Activated CD4-positive, CD25-positive, alpha-beta regulatory T cell treated with anti-CD3 and anti-CD28 coated beads, Interleukin-2, amount 50 U/mL, for 72 hours (primary cell): ENCODE data around the gene STC2.

Source experiments
- DNase-seq: peaks from one replicate; pipeline ENCODE4 v3.0.0; 2021

The STC2 gene

GRCh38 chr5:173311818-173312585 lies 16.2 kb downstream of the STC2 start:
- DNase-seq, result no peak

GRCh38 chr5:173310861-173311785 lies 17.1 kb downstream of the STC2 start:
- no peak for DNase-seq

- no peak for DNase-seq
Observed at GRCh38 chr5:173310218-173310769, 17.9 kb downstream of the STC2 start.

- no peak for DNase-seq
Observed at GRCh38 chr5:173309731-173310130, 18.5 kb downstream of the STC2 start.

DNA sequence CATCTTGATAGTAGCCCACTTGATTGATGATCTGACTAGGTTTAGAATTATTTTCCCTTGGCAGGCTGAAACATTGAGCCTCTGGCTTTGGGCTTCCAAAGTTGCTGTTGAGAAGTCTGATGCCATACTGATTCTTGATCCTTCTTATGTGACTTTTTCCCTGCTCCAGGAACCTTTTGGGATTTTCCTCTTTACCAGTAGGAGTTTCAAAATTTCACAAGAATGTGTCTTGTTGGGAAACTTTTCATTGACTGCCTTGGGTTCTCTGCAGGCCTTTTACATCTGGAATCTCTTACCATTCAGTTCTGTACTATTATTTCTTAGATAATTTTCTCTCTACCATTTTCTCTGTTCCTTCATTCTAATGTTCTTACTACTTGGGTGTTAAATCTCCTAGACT lies 20.0 kb downstream of the STC2 start:
- DNase-seq, result no peak

GRCh38 chr5:173307695-173308094 lies 20.5 kb downstream of the STC2 start:
- no peak for DNase-seq

DNA sequence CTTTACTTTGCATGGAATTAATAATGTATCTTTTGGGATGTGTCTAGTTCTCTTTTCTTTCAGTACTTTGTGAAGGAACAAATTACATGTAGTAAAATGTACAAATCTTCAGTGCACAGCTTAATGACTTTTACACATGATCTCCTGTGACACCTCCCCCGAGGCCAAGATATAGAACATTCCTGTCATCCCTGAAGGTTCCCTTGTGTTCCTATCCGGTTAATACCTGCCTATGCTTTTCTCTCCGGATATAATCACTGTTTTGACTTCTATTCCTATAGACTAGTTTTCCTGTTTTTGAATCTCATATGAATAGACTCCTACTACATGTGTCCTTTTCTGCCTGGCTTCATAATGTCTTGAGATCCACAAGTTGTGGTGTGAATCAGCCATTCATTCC lies 21.5 kb downstream of the STC2 start:
- no peak for DNase-seq

DNA sequence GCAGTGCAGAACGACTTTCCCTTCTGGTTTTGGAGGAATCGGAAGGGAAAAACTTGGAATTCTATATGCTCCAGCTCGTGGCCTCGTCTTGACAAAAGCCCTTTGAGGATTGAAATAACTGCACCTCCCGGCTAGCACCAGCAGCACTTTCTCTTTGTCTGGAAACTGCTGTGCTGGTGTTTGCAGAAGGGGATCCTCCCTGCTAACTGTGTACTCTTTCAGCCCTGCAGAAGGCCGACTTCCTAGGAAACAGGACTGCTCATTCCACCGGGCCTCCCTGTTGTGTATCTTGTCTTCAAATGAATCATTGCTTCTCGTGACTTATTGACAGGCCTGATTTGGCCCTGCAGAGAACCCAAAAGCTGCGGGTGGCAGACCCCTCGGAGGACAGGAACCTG lies 23.6 kb downstream of the STC2 start:
- no peak for DNase-seq

DNA sequence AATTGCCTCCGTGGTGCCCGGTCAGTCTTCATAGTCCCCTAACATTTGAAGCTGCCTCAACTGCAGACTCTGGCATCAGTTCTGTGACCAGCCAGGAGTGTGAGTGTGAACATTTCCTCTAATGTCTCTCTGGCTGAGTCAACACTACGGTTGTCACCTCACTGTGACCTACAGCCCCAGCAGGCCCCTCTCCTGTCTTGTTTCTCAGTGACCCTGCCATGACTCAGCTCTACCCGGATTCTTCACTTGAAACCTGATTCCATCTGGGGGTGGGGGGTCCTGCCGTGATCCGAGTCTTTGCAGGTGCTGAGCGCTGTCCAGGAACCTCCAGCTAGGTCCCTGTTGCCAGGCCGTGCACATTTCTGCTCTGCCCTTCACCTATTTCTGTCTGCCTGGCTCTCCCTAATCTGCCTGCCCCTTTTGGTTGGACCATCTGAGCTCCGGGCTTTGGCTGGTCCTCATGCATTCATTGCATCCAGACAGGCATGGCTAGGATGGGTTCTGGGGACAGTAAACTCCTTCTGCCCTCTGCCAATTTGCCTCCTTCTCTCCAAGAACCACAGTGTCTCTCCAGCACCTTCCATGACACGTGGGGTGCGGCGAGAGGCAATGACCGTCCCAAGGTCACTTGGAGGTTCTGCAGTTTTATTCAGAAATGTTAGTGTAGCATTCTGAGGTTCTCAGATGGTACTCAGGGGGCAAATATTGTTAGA lies 24.2 kb downstream of the STC2 start:
- DNase-seq, result no peak

GRCh38 chr5:173302546-173303155 lies 25.6 kb downstream of the STC2 start:
- DNase-seq, result no peak

- DNase-seq, result no peak
Observed at GRCh38 chr5:173301695-173302545, 26.3 kb downstream of the STC2 start.

- DNase-seq, result no peak
Observed at GRCh38 chr5:173300389-173301047, 27.7 kb downstream of the STC2 start.

GRCh38 chr5:173299820-173300219 lies 28.4 kb downstream of the STC2 start:
- no peak for DNase-seq

DNA sequence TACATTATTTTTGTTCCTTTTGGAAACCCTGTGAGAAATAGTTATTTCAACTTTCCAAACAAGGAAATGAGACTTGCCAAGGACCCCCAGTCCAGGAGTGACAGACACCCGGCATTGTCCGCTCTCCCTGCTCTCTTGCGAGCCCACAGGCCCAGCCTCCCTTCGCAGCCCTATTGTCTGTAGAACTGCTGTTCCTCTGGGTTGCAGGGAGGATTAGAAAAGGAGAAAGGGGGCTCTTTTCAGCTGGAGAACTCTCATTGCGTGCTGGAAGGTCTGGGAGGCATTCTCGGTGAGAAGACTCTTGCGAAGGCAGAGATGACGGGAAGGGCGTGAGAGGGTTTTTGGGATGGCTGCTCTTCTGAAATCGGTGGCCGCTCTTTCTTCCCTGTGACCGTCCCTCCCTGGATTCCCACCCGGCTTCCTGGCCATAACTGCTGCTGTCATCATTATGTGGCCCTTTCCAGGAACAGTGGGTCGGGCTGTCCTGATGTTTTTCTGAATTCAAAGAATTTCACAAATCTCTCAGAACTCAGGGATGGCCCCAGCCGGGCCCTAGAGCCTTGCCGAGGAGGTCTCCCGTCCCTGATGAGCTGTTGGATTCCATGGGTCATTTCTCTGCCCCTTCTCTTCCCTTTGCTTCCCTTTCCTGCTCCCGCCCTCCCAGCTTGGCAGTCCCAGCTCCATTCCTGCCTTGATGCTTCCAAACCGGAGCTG lies 29.8 kb downstream of the STC2 start:
- DNase-seq, result no peak

GRCh38 chr5:173297813-173298212 lies 30.4 kb downstream of the STC2 start:
- no peak for DNase-seq

GRCh38 chr5:173296737-173297676 lies 31.2 kb downstream of the STC2 start:
- no peak for DNase-seq

DNA sequence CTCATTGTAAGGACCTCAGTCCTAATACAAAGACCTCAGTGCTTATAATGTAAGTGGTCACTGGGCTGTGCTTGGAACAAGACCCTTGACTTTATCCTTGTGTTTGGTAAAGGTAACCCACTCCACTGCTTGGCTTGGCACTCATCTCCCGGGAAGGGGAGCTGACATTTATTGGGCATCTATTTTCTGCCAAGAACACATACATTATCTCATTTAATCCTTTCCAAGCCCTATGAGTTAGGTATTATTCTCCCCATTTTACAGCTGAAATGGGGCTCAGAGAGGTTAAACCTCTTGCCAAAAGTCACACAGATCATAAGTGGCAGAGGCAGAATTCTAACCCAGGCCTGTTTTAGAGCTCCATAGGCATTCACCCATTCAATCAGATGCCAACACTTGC lies 32.4 kb downstream of the STC2 start:
- DNase-seq, result no peak

GRCh38 chr5:173294673-173295320 lies 33.4 kb downstream of the STC2 start:
- DNase-seq, result no peak
